ENCODE results near the gene ARPIN. TPM values are rescaled to one million over a fixed set of nuclear protein-coding genes. Genes with fewer than 3 reads are reported as not detected.
A peak's percentile ranks its signal among the peaks of the same experiment; 100 is the strongest.

The ARPIN gene
- total RNA-seq, 1 experiment from 2014 or later = 2.8 TPM

DNA sequence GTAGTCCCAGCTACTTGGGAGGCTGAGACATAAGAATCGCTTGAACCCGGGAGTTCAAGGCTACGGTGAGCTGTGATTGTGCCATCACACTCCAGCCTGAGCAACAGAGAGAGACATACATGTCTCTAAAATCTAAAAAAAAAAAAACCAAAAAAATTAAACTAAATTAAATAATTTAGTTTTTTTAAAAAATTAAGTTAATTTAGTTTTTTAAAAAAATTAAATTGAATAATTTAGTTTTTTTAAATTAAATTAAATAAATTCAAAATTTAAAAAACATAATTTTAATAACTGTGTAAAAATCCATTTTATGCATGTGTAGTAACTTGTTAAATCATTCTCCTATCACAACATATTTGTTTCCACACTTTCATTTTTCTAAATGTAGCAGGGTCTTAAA lies 20.1 kb upstream of the ARPIN start:
- Histone ChIP-seq H3K27ac (no peak overlapping the region), H3K4me1 (no peaks in the 10 kb centered on the region), H3K4me3 (no peak overlapping the region), H3K27me3 (peaks cover 3% of the 10 kb centered on the region; the same call in 1 of the 2 replicates), H3K36me3 (no peaks in the 10 kb centered on the region), H3K9me3 (replicated peaks) (no peaks in the 10 kb centered on the region)
- no peak for DNase-seq

- H3K36me3 ChIP-seq = no peaks in the 10 kb centered on the region
- H3K9me3 ChIP-seq (replicated peaks) = no peaks in the 10 kb centered on the region
- H3K4me3 ChIP-seq = no peak overlapping the region
- H3K4me1 ChIP-seq = no peaks in the 10 kb centered on the region
- H3K27me3 ChIP-seq = peaks cover 7% of the 10 kb centered on the region
- no peak for DNase-seq
- H3K27ac ChIP-seq = no peak overlapping the region
Measured at GRCh38 chr15:89928421-89928820, 15.7 kb upstream of the ARPIN start.

DNA sequence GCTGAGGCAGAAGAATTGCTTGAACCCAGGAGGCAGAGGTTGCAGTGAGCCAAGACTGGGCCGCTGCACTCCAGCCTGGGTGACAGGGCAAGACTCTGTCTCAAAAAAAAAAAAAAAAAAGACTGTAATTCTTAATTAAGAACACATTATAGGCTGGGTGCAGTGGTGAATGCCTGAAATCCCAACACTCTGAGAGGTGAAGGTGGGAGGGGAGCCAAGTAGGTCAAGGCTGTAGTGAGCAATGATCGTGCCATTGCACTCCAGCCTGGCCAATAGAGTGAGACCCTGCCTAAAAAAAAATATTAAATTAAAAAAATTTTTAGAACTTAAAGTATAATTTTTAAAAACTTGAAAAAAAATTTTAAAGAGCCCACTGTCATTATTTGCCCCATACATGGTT lies 13.4 kb upstream of the ARPIN start:
- H3K36me3 ChIP-seq = no peaks in the 10 kb centered on the region
- peaks cover 3% of the 10 kb centered on the region for H3K27me3 ChIP-seq
- no peak for DNase-seq
- H3K9me3 ChIP-seq (replicated peaks) = no peaks in the 10 kb centered on the region
- H3K4me1 ChIP-seq = no peaks in the 10 kb centered on the region
- H3K4me3 ChIP-seq = no peak overlapping the region
- H3K27ac ChIP-seq = no peak overlapping the region

DNA sequence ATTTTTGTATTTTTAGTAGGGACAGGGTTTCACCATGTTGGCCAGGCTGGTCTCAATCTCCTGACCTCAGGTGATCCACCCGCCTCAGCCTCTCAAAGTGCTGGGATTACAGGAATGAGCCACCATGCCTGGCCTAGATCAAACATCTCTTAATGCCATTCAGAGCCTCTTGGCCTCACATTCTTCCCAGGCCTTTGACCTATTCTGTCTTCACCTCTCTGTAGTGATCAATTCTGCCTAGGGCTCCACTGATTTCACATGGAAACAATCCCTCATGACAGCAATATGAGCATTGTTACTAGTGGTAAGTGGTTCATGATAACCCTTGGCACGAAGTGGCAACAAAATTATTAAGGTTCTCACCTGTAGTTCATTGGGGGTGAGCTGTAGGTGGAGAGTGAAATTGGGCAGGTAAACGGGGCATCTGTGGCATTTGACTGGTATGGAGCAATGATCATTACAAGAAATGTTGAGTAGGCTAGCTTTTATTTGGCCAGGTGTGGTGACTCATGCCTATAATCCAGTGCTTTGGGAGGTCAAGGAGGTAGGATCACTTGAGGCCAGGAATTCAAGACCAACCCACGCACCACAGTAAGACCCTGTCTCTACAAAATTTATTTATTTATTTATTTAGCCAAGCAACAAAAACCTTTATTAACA lies 4.8 kb upstream of the ARPIN start:
- H3K4me1 ChIP-seq = no peaks in the 10 kb centered on the region
- DNase-seq = no peak
- no peak overlapping the region for H3K4me3 ChIP-seq
- 0 out of 2 replicates have a peak, but pooled peaks cover 2% of the 10 kb centered on the region for H3K27me3 ChIP-seq
- no peaks in the 10 kb centered on the region for H3K9me3 ChIP-seq (replicated peaks)
- no peaks in the 10 kb centered on the region for H3K36me3 ChIP-seq
- no peak overlapping the region for H3K27ac ChIP-seq

DNA sequence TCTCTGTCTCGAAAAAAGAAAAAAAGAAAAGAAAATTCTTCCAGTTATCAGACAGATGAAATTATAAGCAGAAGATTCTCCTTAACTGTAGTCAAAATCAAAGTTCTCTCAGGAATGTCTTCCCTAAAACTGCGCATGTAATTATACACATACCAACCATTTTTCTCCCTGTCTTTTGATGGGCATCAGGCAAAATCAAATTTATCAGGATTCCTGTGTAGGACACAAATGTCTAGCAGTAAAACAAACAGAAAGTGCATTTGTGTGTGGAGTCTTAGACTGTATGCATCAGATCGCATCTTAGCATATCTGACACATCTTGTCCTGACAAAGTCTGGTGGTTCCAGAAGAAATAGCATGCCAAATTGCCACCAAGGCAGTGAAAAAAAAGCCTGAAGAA lies 3.9 kb upstream of the ARPIN start:
- no peak for DNase-seq
- Histone ChIP-seq H3K27ac (no peak overlapping the region), H3K9me3 (replicated peaks) (no peaks in the 10 kb centered on the region), H3K4me1 (no peaks in the 10 kb centered on the region), H3K27me3 (peaks cover 2% of the 10 kb centered on the region; the same call in 1 of the 2 replicates), H3K4me3 (no peak overlapping the region), H3K36me3 (no peaks in the 10 kb centered on the region)

DNA sequence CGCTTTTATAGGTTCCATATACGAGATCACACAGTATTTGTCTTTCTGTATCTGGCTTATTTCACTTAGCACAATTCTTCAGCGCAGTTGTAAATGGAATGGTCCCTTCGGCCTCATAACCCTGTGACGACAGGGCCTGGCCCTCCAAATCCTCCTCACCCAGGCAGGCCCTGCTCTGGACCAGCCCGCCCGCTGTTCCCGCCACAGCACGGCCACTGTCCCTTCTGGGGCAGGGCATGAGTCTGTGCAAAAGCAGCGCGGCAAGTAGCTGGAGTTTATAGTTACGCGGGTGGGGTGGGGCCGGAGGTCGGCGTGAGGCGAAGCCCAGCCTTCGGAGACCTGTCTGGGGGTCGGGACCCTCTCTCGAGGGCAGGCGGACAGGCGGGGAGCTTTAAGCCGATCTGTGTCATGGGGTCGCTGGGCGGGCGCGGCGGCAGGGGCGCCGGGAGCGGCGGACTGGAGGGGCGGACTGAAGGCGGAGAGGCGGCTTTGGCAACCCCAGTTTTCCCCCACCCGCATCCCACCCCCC lies 543 bp downstream of the ARPIN start:
- Histone ChIP-seq H3K36me3 (no peaks in the 10 kb centered on the region), H3K9me3 (replicated peaks) (no peaks in the 10 kb centered on the region), H3K27ac (no peak overlapping the region), H3K4me3 (peak overlapping the region; percentile 66), H3K4me1 (no peaks in the 10 kb centered on the region), H3K27me3 (peaks cover 2% of the 10 kb centered on the region; the same call in 1 of the 2 replicates)
- peak; percentile 19 to 29 for DNase-seq

- Histone ChIP-seq H3K9me3 (replicated peaks) (no peaks in the 10 kb centered on the region), H3K27ac (no peak overlapping the region), H3K36me3 (no peaks in the 10 kb centered on the region), H3K27me3 (peaks cover 2% of the 10 kb centered on the region; the same call in 1 of the 2 replicates), H3K4me1 (no peaks in the 10 kb centered on the region), H3K4me3 (no peak overlapping the region)
- no peak for DNase-seq
Measured at GRCh38 chr15:89910891-89911626, 1.7 kb downstream of the ARPIN start.

DNA sequence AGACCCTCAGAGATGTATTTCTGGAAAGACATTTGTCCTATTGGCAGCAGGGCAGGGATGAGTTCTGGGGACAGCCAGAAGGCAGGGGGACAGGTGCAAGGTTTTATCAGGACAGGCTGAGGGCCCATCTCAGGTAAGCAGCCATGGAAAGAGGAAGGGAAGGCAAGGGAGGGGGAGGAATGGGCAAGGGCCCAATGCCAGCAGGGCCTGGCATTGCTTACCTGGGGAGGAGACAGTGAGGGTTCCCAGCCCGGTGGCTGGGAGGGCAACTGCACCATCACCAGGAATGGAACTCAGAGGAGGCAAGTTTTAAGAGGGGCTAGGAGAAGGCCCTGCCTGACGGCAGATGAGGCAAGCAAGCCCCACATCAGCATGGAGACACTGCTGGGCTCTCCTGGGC lies 3.1 kb downstream of the ARPIN start:
- DNase-seq = no peak
- Histone ChIP-seq H3K36me3 (no peaks in the 10 kb centered on the region), H3K9me3 (replicated peaks) (no peaks in the 10 kb centered on the region), H3K4me3 (no peak overlapping the region), H3K27me3 (peaks cover 2% of the 10 kb centered on the region; the same call in 1 of the 2 replicates), H3K27ac (no peak overlapping the region), H3K4me1 (no peaks in the 10 kb centered on the region)

- Histone ChIP-seq H3K4me3 (no peak overlapping the region), H3K27ac (no peak overlapping the region), H3K36me3 (no peaks in the 10 kb centered on the region), H3K4me1 (no peaks in the 10 kb centered on the region), H3K27me3 (peaks cover 2% of the 10 kb centered on the region; the same call in 1 of the 2 replicates), H3K9me3 (replicated peaks) (no peaks in the 10 kb centered on the region)
- no peak for DNase-seq
Measured at GRCh38 chr15:89908226-89908625, 4.5 kb downstream of the ARPIN start.

DNA sequence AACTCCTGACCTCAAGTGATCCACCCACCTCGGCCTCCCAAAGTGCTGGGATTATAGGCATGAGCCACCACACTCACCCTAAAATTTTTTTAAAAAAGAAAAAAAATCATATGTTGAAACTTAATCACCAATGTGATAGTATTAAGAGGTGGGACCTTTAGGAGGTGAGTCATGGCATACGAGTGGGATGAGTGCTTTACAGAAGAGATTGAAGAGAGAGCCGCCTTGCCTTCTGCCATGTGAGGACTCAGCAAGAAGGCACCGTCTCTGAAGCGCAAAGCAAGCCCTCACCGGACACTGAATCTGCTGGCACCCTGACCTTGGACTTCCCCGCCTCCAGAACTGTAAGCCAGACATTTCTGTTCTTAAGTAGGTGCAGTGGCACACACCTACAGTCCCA lies 5.5 kb downstream of the ARPIN start:
- H3K9me3 ChIP-seq (replicated peaks) = no peaks in the 10 kb centered on the region
- H3K27me3 ChIP-seq = no peaks in the 10 kb centered on the region; the same call in 1 of the 2 replicates
- H3K36me3 ChIP-seq = no peaks in the 10 kb centered on the region
- no peaks in the 10 kb centered on the region for H3K4me1 ChIP-seq
- H3K4me3 ChIP-seq = no peak overlapping the region
- DNase-seq = no peak
- H3K27ac ChIP-seq = no peak overlapping the region

DNA sequence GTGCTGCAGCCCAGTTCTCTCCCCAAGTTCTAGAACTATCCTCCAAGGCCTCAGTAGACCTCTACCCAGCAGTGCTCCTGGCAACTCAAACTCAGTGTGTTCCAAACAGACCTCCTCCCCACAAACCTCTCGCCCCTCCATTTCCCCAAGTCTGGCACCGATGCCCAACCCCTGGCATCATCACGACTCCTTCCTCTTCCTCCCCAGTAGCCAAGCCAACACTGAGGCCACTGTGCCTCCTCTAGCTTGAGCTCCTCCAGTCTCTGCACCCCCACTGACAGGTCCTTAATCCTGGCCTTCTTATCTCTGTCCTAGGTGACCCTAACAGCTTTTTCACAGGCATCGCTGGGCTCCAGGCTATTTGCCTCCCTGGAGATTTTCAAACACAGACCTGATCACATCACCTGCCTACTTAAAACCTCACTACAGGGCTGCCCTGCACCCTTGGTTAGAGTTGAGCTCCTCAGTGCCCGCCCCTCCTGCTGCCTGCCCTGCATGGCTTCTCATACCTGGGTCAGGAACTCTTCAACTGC lies 6.8 kb downstream of the ARPIN start:
- no peaks in the 10 kb centered on the region for H3K36me3 ChIP-seq
- no peaks in the 10 kb centered on the region for H3K4me1 ChIP-seq
- H3K9me3 ChIP-seq (replicated peaks) = no peaks in the 10 kb centered on the region
- DNase-seq = no peak
- H3K27ac ChIP-seq = no peak overlapping the region
- H3K27me3 ChIP-seq = no peaks in the 10 kb centered on the region
- H3K4me3 ChIP-seq = no peak overlapping the region

GRCh38 chr15:89904519-89904918 lies 8.2 kb downstream of the ARPIN start:
- DNase-seq = no peak
- Histone ChIP-seq H3K4me1 (no peaks in the 10 kb centered on the region), H3K27ac (no peak overlapping the region), H3K27me3 (peaks cover 5% of the 10 kb centered on the region; the same call in 1 of the 2 replicates), H3K36me3 (no peaks in the 10 kb centered on the region), H3K9me3 (replicated peaks) (no peaks in the 10 kb centered on the region), H3K4me3 (no peak overlapping the region)

DNA sequence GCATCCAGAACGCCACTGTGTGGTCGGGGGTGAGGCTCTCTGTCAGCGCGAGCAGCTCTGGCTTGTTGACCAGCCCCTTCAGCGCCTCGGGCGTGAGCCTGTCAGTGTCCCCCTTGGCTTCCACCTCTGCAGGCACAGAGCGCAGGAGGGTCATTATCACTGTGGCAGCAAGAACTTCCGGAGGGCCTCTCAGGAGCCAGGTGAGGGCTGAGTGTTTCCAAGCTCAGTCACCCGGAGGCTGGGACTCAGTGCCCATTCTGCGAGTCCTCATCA lies 9.0 kb downstream of the ARPIN start:
- Histone ChIP-seq H3K36me3 (no peaks in the 10 kb centered on the region), H3K4me3 (no peak overlapping the region), H3K27ac (no peak overlapping the region), H3K9me3 (replicated peaks) (no peaks in the 10 kb centered on the region), H3K4me1 (no peaks in the 10 kb centered on the region), H3K27me3 (peaks cover 5% of the 10 kb centered on the region; the same call in 1 of the 2 replicates)
- DNase-seq = no peak

DNA sequence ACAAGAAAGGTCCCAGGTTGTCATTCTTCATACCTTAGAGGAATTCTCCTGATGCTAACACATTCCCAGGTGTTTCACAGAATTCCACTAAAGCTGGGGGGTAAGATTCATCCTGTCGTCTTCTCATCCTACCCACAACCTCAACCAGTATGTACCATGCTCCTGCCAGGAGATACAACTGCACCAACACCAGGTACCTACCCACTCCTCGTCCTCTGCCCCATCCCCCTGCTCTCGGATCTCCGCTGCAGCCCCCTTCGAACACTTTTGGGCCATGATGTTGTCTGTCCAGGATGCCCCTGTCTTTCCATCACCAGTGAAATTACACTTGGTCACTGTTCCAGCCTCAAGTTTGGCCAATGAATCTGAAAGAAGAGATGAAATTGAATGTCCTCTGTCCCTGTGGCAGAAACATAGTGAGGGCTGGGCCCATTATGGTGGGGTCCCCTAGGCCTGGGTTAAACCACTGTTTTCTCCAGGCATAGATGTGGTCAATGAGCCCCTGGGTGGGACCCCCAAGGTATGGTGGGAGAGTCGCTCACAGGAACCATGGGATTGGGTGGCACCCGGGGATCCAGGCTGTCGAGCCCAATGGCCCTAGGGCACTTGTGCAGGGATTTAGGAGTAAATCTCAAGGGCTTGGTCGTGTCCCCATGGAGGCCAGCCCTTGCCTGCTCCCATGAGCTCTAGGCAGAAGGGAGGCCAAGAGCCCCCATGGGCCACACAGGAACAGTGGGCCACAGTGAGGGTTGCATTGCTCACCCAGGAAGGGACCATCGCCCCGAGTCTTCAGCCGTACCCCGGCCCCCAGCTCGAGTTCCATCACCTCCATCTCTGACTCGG lies 9.5 kb downstream of the ARPIN start:
- H3K27ac ChIP-seq = no peak overlapping the region
- no peaks in the 10 kb centered on the region for H3K36me3 ChIP-seq
- no peaks in the 10 kb centered on the region for H3K9me3 ChIP-seq (replicated peaks)

More for the DNA sequence above, 9.5 kb downstream of the ARPIN start:
- DNase-seq = no peak
- Histone ChIP-seq H3K4me3 (no peak overlapping the region), H3K4me1 (no peaks in the 10 kb centered on the region), H3K27me3 (peaks cover 5% of the 10 kb centered on the region; the same call in 1 of the 2 replicates)

Measured in SJCRH30 (cell line).